CD4-positive, alpha-beta T cell treated with Interleukin-10 for 1 hour (primary cell): Measurements from ENCODE around the gene RPS10.

ENCODE experiments used
- DNase-seq: peaks from one replicate; pipeline ENCODE4 v3.0.0-alpha.2; 2020

The RPS10 gene

GRCh38 chr6:34425498-34426410 is at the start of gene RPS10:
TSS of gene RPS10 (minus strand) at chr6:34426069. CDS start at chr6:34425221, 848 bp downstream.
- DNase-seq, result peak; percentile 92

- no peak for DNase-seq
Observed at GRCh38 chr6:34475238-34475682, 49.4 kb upstream of the RPS10 start.

DNA sequence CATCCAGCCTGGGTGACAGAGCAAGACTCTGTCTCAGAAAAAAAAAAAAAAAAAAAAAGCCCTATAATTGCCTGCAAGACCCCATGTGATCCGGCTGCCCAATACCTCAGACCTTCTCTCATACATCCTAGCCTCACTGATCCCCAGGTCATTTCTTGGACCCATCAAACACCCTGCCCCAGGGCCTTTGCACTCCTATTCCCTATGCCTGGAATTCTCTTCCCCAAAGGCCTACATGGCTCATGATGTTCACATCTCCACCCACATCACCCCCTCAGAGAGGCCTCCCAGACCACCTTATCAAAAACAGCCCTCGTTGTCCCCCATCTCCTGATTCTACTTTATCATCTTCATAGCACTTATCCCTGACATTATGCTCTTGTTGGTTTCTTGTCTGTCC is 48.9 kb upstream of the RPS10 start:
- DNase-seq, result no peak

GRCh38 chr6:34473967-34474366 is 48.1 kb upstream of the RPS10 start:
- DNase-seq, result no peak

- DNase-seq, result no peak
Observed at GRCh38 chr6:34472425-34472824, 46.6 kb upstream of the RPS10 start.

DNA sequence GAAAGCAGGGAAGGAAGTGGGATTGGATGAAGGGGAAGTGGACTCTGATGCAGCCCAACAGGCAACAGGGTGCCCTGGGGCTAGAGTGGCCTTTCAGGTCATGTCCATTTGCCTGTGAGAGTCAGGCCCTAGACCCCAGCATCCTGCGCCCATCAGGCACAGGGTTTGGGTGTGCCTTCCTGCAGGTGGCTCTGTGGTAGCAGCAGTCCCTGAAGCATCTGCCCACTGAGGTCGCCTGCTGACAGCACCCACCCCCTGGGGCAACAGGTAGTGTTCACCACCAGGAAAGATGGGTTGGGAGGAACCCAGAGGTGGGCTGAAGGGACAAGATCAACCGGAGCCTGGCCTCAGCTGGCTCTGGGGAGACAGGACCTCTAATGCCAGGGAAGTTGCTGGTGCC is 43.6 kb upstream of the RPS10 start:
- DNase-seq, result no peak

GRCh38 chr6:34468378-34468892 is 42.6 kb upstream of the RPS10 start:
- no peak for DNase-seq

GRCh38 chr6:34466242-34467185 is 40.6 kb upstream of the RPS10 start:
- no peak for DNase-seq

DNA sequence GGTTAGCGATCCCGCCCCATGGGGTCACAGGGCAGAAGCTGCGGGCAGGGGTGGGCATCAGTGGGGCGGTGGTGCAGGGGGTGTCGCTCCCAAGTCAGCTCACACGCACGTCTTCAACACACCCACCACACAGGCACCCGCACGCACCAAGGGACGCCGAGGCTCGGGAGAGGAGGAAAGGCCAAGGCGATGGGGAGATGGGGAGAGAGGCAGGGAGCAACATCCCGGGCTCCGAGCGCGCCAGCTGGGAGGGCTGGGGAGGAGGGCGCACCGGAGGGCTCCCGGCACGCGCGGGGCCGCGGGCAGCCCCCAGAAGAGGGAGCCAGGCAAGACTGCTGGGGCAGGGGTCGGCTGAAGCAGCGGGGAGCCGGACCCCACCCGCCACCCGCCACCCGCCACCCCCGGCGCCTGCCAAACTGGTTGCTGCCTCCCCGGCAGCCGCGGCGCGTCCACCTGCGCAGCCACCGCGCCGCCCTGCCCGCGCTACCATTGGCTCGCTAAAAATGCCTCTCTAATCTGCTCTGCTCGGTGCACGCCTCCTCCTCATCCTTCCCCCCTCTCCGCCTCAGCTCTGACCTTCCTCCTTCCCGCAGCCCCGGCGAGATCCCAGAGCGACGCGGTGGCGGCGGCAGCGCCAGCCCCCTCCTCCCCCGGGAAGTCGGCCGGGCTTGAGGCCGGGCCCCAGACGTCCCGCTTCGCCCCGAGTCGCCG is 39.8 kb upstream of the RPS10 start, which contains the start of gene PACSIN1:
TSS of gene PACSIN1 (plus strand) at position 546 of the 711 bp plus-strand sequence. CDS start 60,230 bp downstream, outside the sequence.
- DNase-seq, result peak; percentile 25

GRCh38 chr6:34463849-34464248 is 38.0 kb upstream of the RPS10 start:
- DNase-seq, result no peak

- DNase-seq, result no peak
Observed at GRCh38 chr6:34463299-34463698, 37.4 kb upstream of the RPS10 start.

DNA sequence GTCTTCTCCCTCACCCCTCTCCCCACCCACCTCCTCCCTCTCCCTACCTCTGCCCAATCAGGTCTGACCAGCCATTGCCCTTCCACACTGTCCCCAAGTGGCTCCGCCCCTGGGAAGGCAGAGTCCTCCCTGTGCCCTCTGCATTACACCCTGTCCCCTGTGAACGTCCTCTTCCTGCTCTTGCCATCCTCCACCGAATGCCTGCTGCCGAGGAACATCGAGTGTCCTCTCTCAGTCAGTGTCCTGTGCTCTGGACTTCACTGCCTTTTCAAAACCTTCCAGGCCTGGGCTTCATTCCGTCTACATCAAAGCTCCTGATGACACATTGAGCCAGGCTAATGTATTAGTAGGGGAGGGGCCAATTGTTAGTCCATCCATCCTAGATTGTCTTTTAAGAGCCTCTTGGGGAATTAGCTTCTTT is 36.7 kb upstream of the RPS10 start:
- no peak for DNase-seq

- DNase-seq, result no peak
Observed at GRCh38 chr6:34462010-34462409, 36.1 kb upstream of the RPS10 start.

DNA sequence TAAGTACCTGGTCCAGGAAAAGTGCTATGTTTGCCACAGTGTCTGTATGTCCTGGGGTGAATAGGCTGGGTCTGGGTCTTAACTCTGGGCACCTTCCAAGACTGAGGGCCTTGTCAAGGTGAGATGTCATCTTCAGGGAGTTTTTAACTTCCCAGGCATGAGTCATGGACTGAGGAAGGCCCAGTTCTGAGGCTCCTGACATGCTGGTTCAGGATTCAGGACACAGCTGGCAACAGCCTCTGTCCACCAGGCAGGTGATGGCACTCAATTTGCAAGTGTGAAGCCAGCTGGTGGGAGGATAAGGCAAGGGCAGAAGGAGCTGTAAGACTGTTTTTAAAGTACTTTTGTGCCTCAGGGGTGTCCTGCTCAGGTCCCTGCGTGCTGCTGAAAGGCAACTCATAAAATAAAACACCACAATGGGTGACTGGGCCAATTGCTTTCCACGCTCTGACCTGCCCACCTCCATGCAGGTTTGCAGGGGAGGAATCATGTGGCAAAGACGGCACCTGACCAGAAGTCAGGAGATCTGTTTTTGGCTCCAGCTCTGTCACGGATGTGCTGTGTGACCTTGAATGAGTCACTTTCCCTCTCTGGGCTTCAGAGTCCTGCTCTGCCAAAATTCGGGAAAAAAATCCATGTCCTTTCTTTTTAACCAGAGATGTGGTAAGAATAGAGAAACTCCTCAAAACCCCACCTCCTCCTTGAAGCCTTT is 35.1 kb upstream of the RPS10 start:
- no peak for DNase-seq

GRCh38 chr6:34459899-34460593 is 34.2 kb upstream of the RPS10 start:
- peak; percentile 68 for DNase-seq

- DNase-seq, result no peak
Observed at GRCh38 chr6:34457742-34458735, 32.2 kb upstream of the RPS10 start.

GRCh38 chr6:34457382-34457741 is 31.5 kb upstream of the RPS10 start:
- no peak for DNase-seq

DNA sequence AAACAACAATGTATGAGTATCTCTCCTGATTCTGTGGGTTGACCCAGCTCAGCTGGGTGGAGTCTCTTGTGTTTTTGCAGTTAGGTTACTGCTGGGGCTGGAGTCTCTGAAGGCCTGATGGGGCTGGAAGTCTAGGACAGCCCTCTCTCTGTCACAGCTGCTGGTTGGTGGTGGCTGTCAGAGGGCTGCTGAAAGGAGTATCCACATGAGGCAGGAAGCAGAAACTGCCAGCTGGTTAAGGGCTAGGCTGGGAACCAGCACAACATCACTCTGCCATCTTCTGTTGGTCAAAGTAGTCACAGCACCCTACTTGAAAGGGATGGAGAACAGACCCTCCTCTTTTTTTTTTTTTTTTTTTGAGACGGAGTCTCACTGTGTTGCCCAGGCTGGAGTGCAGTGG is 30.0 kb upstream of the RPS10 start:
- no peak for DNase-seq

GRCh38 chr6:34451192-34451591 is 25.3 kb upstream of the RPS10 start:
- no peak for DNase-seq

DNA sequence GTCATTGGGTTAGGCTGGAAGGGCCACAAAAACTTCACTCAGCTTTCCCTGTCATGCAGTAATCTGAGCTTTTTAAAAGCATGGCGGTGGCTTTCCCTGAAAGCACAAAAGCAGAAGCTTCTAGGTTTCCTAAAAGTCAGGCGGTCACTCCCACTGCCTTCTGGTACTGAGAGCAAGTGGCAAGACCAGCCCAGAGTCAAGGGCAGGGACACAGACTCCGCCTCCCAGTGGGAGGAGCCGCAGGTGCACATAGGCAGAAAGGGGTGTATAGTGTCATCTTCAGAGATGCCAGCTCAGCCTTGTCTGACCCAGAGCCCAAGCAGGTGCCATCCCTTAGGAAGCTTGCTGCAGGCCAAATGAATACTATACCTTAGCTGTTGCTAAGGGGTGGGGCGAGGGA is 22.0 kb upstream of the RPS10 start:
- DNase-seq, result no peak
